ENCODE results near the gene GPC3.

The GPC3 gene

DNA sequence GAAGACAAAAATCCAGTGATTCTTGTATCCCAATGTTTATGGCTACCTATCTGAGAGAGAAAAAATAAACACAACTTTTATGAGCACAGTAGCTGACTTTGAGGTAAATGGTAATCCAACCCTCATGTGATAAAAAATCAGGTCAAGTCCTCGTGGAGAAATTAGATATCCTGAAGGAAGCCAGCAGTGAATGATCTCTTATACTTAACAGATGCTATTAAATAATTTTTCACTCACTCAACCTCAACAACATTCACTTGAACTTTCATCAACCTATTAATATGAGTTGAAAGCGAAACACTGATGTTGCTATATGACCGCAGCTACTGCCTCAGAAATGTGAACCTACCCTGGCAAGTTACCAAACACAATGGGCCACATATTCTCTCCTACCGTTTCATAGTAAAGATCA lies 105.4 kb downstream of the GPC3 start (continued):
- TF ChIP-seq, protein P1, sequence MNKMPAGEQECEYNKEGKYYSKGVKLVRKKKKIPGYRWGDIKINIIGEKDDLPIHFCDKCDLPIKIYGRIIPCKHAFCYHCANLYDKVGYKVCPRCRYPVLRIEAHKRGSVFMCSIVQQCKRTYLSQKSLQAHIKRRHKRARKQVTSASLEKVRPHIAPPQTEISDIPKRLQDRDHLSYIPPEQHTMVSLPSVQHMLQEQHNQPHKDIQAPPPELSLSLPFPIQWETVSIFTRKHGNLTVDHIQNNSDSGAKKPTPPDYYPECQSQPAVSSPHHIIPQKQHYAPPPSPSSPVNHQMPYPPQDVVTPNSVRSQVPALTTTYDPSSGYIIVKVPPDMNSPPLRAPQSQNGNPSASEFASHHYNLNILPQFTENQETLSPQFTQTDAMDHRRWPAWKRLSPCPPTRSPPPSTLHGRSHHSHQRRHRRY (tag by site-specific recombination; IDR thresholded peaks at IDR 0.05) = no peak
- TF ChIP-seq INSM2 (tag by site-specific recombination; IDR thresholded peaks at IDR 0.05) = peak; percentile 11; the same call in 1 of the 2 replicates
- TF ChIP-seq ZNF211 (tag by site-specific recombination; IDR thresholded peaks at IDR 0.05; ENCODE audit: low read depth) = no peak
- TF ChIP-seq ZNF596 (tag by site-specific recombination; IDR thresholded peaks at IDR 0.05) = peak; percentile 49
- TF ChIP-seq ZNF394 (tag by site-specific recombination; IDR thresholded peaks at IDR 0.05; ENCODE audit: borderline replicate concordance) = peak; percentile 41; the same call in 1 of the 2 replicates

- POLR2A ChIA-PET = no interaction called here
Measured at GRCh38 chrX:133878710-133879109, 106.7 kb downstream of the GPC3 start.

More at GRCh38 chrX:133878710-133879109, 106.7 kb downstream of the GPC3 start:
- TF ChIP-seq INSM2 (tag by site-specific recombination; IDR thresholded peaks at IDR 0.05) (no peak), ZNF529 (tag by site-specific recombination; IDR thresholded peaks at IDR 0.05; ENCODE audit: insufficient replicate concordance) (no peak), ZNF692 (tag by site-specific recombination; IDR thresholded peaks at IDR 0.05) (no peak), ZEB2 (tag by site-specific recombination; IDR thresholded peaks at IDR 0.05) (no peak), ZNF366 (tag by site-specific recombination; conservative IDR thresholded peaks at IDR 0.05) (no peak), ZNF830 (tag by site-specific recombination; IDR thresholded peaks at IDR 0.05; ENCODE audit: low read depth) (no peak), ZBTB7A (tag by site-specific recombination; IDR thresholded peaks at IDR 0.05; ENCODE audit: low read depth) (no peak)
- TF ChIP-seq, protein P2, sequence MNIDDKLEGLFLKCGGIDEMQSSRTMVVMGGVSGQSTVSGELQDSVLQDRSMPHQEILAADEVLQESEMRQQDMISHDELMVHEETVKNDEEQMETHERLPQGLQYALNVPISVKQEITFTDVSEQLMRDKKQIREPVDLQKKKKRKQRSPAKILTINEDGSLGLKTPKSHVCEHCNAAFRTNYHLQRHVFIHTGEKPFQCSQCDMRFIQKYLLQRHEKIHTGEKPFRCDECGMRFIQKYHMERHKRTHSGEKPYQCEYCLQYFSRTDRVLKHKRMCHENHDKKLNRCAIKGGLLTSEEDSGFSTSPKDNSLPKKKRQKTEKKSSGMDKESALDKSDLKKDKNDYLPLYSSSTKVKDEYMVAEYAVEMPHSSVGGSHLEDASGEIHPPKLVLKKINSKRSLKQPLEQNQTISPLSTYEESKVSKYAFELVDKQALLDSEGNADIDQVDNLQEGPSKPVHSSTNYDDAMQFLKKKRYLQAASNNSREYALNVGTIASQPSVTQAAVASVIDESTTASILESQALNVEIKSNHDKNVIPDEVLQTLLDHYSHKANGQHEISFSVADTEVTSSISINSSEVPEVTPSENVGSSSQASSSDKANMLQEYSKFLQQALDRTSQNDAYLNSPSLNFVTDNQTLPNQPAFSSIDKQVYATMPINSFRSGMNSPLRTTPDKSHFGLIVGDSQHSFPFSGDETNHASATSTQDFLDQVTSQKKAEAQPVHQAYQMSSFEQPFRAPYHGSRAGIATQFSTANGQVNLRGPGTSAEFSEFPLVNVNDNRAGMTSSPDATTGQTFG (tag by site-specific recombination; IDR thresholded peaks at IDR 0.05; ENCODE audit: borderline replicate concordance) = no peak
- Histone ChIP-seq H3K27ac (ENCODE audit: extremely low read depth, low read depth, low read length) (no peak overlapping the region), H3K4me1 (ENCODE audit: control insufficient read depth, insufficient read depth, low read length) (peaks cover 17% of the 10 kb centered on the region), H3K4me3 (ENCODE audit: low read depth, low read length) (no peak overlapping the region), H3K9me3 (ENCODE audit: control insufficient read depth, insufficient read depth, low read depth, low read length) (no peaks in the 10 kb centered on the region), H3K36me3 (ENCODE audit: control insufficient read depth in 2 of 2, insufficient read depth in 1 of 2, low read length in 2 of 2) (no peaks in the 10 kb centered on the region)
- CTCF ChIA-PET = interaction anchor here (0.7 kb wide), 3 partner anchors 29 to 980 kb away, joined by 3 read pairs; no protein-coding TSS in a partner anchor

Measured in HEK293 (cell line).